Dedifferentiated amniotic fluid mesenchymal stem cell (primary cell): ENCODE data around the gene UBL4B.
"Not testable (repeated sequence)": the region's sequence is repeated elsewhere in the genome, so short reads cannot be mapped to it uniquely, and the experiment has no call there.

Experiments
- DNase-seq: peaks from one replicate; pipeline ENCODE4 v3.0.0-alpha.2; 2016; ENCODE audit errors: extremely low spot score

The UBL4B gene

DNA sequence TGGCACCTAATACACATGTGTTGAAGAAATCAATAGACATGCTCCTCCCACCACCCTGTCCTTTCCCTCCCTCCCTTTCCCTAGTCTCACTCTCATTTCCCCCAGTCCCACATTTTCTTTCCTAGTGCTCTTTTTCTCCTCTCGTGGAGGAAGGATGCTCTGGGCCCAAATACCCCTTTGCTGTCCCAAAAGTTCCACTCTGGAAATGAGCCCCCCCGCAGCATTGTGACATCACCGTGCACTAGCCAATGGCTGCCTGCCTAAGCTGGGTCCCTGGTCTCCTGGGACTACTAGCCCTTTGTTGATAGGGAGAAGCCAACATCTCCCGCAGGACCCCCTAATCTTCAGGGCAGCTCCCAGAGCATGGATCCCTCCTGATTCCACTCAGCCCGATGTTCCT lies at the start of gene UBL4B:
UBL4B (plus strand) TSS at position 301 of the 400 bp plus-strand sequence; CDS start at position 393, 92 bp downstream.
- DNase-seq: no peak

GRCh38 chr1:110062612-110063011 lies 49.6 kb upstream of the UBL4B start:
- DNase-seq: no peak

DNA sequence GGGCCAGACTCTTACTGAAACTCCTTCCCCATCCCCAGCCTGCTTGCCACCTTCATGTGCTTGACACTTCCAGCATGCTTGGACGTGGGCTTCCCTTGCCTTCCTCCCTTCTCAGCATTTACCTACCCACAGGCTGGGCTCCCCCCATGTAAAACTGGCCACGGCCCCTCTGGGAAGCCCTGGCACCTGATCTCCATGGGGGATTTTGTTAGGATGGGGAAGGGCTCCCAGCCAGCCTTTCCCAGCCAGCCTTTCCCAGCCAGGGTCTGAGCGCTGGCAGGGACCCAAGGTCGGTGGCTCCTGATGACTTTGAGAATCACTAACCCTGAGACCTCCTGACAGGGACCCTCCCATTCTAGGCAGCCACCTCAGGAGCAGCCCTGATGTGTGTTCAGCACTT lies 48.5 kb upstream of the UBL4B start:
- no peak for DNase-seq

DNA sequence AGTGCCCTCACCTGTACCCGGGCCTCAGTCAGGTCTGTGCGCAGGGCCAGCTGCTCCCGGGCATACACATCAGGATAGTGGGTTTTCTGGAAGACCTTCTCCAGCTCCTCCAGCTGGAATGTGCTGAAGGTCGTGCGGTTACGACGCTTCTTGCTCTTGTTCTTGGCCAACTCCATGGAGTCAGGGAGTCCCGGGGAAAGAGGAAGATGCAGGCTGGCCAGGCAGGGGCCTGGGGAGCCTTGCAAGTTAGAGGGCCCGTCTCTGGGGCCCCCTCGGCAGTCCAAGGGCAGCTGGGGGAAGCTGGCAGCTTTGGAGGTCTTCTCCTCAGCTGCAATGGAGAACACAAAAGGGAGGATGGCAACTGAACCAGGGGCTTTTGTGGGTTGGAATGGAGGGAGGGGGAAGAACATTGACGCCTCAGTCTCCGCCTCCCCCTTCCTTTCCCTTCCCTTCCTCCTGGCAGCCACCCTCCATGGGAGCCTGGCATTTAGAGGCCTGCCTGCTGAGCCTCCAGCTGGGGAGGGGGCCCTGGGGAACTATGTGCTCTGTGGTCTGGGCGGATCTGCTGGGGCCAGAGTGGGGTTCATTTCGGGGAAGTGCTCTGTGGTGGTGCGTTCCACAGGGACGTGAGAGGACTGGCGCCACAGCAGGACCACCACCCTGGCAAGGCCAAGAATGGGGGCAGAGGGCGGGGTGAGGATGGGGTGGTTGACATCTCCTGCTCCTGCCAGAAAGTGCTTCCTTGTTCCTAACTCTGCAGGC lies 47.5 kb upstream of the UBL4B start:
- DNase-seq: no peak

GRCh38 chr1:110065841-110066240 lies 46.4 kb upstream of the UBL4B start:
- no peak for DNase-seq

- DNase-seq: no peak
Measured at GRCh38 chr1:110067479-110067892, 44.8 kb upstream of the UBL4B start.

DNA sequence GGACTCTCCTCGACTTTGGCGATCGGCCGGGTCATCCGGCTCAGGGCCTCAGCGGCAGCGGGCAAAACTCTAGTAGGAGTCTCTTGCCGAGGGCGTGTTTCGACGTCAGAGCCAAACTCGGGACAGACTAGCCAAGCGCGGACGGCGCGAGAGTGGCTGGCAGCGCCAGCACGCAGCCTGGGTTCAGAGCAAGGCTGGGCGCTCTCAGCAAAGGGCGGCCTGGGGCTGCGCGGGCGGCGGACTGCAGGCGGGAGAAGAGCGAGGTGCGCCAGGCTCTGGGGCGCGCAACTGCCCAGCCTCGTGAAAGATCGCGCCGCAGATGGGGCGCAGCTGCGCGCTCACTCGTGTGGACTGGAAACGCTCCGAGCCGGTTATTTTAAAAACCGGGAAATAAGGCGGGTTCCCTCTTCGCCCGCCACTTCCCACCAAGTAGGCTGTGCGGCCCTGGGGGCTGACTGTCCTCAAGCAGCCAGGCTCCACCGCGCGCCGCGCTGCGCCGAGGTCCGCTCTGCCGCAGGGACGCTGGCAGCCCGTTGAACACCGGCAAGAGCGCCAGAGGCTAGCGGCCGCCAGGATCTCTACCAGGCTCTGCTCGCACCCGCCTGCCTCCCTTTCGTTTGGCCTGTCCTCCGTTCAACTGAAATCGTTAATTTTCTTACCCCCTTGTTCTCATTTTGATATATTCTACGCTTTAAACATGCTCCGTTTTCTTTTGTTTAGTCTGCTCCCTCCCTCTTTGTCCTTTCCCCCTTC lies 44.2 kb upstream of the UBL4B start:
- DNase-seq: no peak

GRCh38 chr1:110068646-110069403 lies 43.4 kb upstream of the UBL4B start:
- DNase-seq: no peak

DNA sequence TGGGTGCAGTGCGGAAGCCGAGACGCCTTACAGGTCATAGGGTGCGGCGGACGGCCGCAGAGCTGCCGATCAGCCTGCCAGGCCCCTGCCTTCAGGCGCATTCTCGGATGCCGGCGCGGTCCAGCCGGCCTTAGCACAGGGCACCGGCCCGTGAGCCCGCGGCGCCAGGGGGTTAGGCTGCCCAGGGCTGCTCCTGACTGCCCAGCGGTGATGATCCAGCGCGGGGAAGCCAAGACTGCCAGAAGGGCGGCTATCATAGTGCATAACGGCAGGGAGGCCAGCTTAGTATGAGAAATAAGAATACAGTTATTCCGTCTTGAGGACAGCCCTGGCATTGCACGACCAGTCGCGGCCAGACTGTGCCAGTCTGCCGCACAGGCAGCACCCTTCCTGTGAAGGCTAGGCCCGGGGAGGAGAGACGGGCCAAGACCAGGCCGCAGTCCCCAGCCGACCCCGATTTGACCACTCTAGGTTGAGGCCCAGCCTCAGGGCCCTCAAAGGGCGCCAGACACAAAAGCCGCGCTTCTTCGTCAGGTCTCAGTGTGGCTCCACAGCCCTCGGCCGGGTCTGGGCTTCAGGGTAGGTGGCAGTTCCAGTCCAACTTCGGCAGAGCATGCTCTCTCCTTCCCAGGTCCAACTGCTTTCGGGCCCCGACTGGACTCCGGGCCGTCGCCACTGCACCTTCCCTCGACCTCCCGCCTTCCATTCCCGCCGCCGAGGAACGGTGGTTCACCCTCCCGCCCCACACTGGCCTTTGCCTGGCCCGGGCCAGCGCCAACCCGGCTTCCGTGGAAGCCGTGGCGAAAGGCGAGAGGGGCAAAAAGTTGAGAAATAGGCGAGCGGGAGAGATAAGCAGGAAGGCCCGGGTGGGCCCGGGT lies 42.6 kb upstream of the UBL4B start:
- no peak for DNase-seq

DNA sequence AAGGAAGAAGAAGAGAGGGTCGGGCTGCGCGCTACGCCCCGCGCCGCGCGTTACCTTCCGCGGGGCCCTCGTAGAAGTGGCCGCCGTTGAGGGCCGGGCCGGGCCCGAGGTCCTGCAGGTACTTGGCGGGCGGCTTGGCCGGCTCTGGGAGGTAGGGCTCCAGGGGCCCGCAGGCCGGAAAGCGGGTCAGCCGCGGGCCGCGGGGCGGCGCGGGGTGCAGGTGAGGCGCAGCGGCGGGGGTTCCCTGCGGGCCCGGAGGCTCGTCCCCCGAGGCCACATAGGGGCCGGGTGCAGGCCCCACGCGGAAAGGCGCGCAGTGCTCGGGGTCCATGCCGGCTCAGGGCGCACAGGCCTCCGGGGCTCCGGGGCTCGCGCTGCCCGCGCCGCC lies 42.0 kb upstream of the UBL4B start:
- no peak for DNase-seq

DNA sequence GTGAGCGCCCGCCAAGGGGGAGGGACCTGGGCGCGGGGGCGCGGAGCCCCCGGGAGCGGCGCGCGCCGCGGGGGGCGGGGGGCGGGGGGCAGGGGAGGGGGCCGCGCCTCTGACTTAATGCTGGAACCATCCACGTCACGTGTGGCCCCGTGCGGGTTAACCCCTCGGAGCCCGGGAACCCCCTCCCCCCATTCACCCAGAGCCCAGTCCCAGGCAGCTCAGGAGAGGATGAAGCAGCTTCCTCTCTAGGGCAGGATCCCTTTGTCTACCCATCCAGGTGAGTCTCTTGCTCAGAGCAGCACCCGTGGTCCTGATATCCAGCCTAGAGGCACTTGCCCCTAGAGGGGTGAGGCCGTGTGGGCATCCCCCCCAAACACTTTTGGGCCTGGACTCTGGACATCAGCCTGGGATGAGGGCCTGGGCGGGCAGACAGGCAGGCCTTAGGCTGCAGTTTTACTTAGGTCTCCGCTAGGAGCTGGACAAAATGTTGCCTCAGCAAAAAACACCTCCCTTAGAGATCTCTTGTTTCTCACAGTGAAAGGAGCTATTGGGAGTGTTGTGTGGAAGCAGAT lies 41.5 kb upstream of the UBL4B start, which contains the start of gene ALX3:
ALX3 (minus strand) TSS at position 2 of the 572 bp plus-strand sequence. CDS start 60 bp downstream, outside the sequence.
- DNase-seq: no peak

- no peak for DNase-seq
Measured at GRCh38 chr1:110074166-110074565, 38.1 kb upstream of the UBL4B start.

- DNase-seq: no peak
Measured at GRCh38 chr1:110076789-110077500, 35.3 kb upstream of the UBL4B start.

- DNase-seq: not testable (repeated sequence)
Measured at GRCh38 chr1:110079995-110080394, 32.2 kb upstream of the UBL4B start.

GRCh38 chr1:110081061-110081460 lies 31.2 kb upstream of the UBL4B start:
- DNase-seq: no peak

GRCh38 chr1:110082477-110082876 lies 29.8 kb upstream of the UBL4B start:
- DNase-seq: peak; percentile 55

- DNase-seq: no peak
Measured at GRCh38 chr1:110083061-110083865, 29.0 kb upstream of the UBL4B start.

- DNase-seq: no peak
Measured at GRCh38 chr1:110083866-110084226, 28.4 kb upstream of the UBL4B start.

DNA sequence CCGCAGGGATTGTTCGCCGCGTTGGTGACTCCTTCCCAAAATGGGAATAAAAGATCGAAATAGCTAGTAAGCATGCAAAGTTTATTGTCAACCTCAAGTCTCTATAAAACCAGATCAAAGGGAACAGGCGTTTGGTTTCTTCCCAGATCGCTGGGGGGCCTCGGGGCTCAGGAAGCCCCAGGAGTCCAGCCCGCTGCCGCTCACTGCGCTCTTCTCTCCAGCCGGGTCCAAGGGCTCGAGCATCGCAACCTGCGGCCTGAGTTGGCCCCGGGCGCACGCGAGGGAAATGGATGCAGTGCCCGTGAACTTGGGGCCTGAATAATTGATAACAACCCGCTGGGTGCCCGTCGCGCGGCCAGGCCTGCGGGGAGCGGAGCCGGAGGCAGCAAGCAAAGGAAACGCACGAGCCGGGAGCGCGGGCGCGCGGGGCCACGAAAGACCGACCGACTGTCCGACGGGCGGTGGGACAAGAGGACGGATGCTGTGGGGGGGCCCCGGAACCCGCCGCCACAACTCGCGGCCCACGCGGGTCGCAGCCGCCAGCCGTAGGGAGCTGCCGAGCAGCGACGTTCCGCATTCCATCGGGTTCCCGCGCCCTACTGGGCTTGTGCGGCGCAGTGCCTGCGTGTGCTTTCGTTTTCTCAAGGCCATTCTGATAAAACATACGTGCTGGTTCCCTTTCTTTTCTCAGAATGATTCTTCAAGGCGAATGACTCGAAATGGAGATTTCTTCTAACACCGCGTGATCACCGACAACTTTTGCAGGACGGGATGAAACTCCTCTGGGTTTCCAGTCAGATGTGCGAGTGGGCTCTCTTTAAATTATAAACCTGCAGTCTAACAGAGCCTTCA lies 27.8 kb upstream of the UBL4B start:
- no peak for DNase-seq
